SJCRH30 (cell line): Measurements from ENCODE around the gene DPM2. TPM values are rescaled to one million over a fixed set of nuclear protein-coding genes. Genes with fewer than 3 reads are reported as not detected.
A peak's percentile ranks its signal among the peaks of the same experiment; 100 is the strongest.

ENCODE experiments used
- DNase-seq, 2 experiments: peaks; one replicate each; pipeline ENCODE4 v3.0.0-alpha.2; 2015 to 2020
- H3K27ac ChIP-seq: fragments of 250-450 bp; sonication (Bioruptor Pico); 2 replicates; pipeline ENCODE4 v1.5.1; 2020; ENCODE audit warnings: mild to moderate bottlenecking, moderate library complexity
- H3K27me3 ChIP-seq: fragments of 250-450 bp; sonication (Bioruptor Pico); 2 replicates; pipeline ENCODE4 v1.5.1; 2020; ENCODE audit warnings: mild to moderate bottlenecking, moderate library complexity
- H3K36me3 ChIP-seq: fragments of 250-450 bp; sonication (Bioruptor Pico); 2 replicates; pipeline ENCODE4 v1.5.1; 2020; ENCODE audit warnings: mild to moderate bottlenecking, moderate library complexity
- H3K4me1 ChIP-seq: fragments of 250-450 bp; sonication (Bioruptor Pico); 2 replicates; pipeline ENCODE4 v1.5.1; 2020; ENCODE audit warnings: mild to moderate bottlenecking, moderate library complexity
- H3K4me3 ChIP-seq: fragments of 250-450 bp; sonication (Bioruptor Pico); 2 replicates; pipeline ENCODE4 v1.5.1; 2020; ENCODE audit warnings: mild to moderate bottlenecking, moderate library complexity
- H3K9me3 ChIP-seq: fragments of 250-450 bp; sonication (Bioruptor Pico); replicated peaks from 2 replicates; pipeline ENCODE4 v1.5.1; 2020; ENCODE audit warnings: mild to moderate bottlenecking, moderate library complexity
- total RNA-seq: library from RNA; depleted of rRNA; stranded (reverse); fragments of >200 nt; shearing (Covaris generic); gene quantifications from 2 replicates; pipeline ENCODE4 v1.2.3, GENCODE V29; 2014

DPM2 gene
- total RNA-seq, 1 experiment from 2014 or later, result 44.7 TPM

- Histone ChIP-seq H3K4me1 (peaks cover 20% of the 10 kb centered on the region), H3K4me3 (no peak overlapping the region), H3K36me3 (no peaks in the 10 kb centered on the region), H3K27me3 (no peaks in the 10 kb centered on the region), H3K9me3 (no peaks in the 10 kb centered on the region), H3K27ac (no peak overlapping the region; the same call in 1 of the 2 replicates)
- peak in 1 of 2 experiments; percentile 3 for DNase-seq
Measured at GRCh38 chr9:127941062-127941960, 3.7 kb upstream of the DPM2 start.

GRCh38 chr9:127940593-127940992 is 2.9 kb upstream of the DPM2 start:
- DNase-seq, result no peak
- Histone ChIP-seq H3K36me3 (no peaks in the 10 kb centered on the region), H3K4me1 (peaks cover 20% of the 10 kb centered on the region)

GRCh38 chr9:127938298-127938690 is 640 bp upstream of the DPM2 start:
- no peak for DNase-seq
- Histone ChIP-seq H3K27me3 (no peaks in the 10 kb centered on the region), H3K4me3 (no peak overlapping the region), H3K27ac (no peak overlapping the region), H3K36me3 (no peaks in the 10 kb centered on the region), H3K4me1 (peaks cover 17% of the 10 kb centered on the region), H3K9me3 (no peaks in the 10 kb centered on the region)

More at GRCh38 chr9:127940593-127940992, 2.9 kb upstream of the DPM2 start:
- no peaks in the 10 kb centered on the region for H3K27me3 ChIP-seq
- H3K27ac ChIP-seq, result no peak overlapping the region
- no peak overlapping the region for H3K4me3 ChIP-seq
- no peaks in the 10 kb centered on the region for H3K9me3 ChIP-seq

DNA sequence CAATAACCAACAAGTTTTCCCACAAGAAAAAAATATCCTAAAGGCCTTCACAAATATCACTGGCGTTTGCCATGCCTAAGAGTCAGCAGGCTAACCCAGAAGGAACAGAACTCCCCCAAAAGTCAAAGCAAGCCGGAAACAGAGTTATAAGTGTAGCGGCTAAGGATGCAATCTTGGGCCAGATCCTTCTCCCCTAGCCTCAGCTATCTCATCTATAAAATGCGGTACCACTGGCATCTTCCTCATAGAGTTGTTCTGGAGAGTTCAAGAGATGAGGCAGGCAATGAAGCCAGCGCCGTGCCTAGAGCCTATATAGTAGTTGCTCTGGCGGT is 632 bp downstream of the DPM2 start:
- Histone ChIP-seq H3K4me1 (peaks cover 11% of the 10 kb centered on the region), H3K9me3 (no peaks in the 10 kb centered on the region), H3K27ac (peak overlapping the region; percentile 52), H3K36me3 (no peaks in the 10 kb centered on the region), H3K27me3 (no peaks in the 10 kb centered on the region), H3K4me3 (peak overlapping the region; percentile 75)
- no peak for DNase-seq

- no peak for DNase-seq
- Histone ChIP-seq H3K27ac (no peak overlapping the region), H3K4me3 (peak overlapping the region; percentile 75), H3K27me3 (no peaks in the 10 kb centered on the region), H3K9me3 (no peaks in the 10 kb centered on the region), H3K36me3 (no peaks in the 10 kb centered on the region), H3K4me1 (peaks cover 10% of the 10 kb centered on the region)
Measured at GRCh38 chr9:127936347-127936852, 1.3 kb downstream of the DPM2 start.

DNA sequence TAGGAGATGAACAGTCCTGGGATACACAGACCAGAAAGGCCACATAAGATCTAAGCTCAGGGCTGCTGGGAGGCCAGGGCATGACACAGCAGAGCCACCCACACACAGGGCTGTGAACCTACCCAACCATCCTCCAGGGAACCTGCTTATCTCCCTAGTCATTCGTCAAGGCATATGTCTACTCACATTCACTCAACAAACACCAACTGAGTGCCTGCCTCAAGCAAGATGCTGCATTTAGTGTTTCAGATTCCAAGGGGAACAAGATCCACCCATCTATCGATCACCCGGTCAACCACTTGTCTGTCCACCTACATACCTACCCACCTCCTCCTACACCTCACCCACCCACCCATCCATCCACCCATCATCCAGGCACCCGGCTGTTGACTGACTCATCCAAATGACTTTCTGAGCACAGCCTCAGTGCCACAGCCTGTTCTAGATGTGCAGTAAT is 1.9 kb downstream of the DPM2 start:
- Histone ChIP-seq H3K4me1 (peaks cover 15% of the 10 kb centered on the region), H3K9me3 (no peaks in the 10 kb centered on the region), H3K36me3 (no peaks in the 10 kb centered on the region), H3K4me3 (no peak overlapping the region), H3K27ac (no peak overlapping the region), H3K27me3 (no peaks in the 10 kb centered on the region)
- no peak for DNase-seq

- Histone ChIP-seq H3K4me1 (peaks cover 18% of the 10 kb centered on the region), H3K27ac (no peak overlapping the region), H3K27me3 (no peaks in the 10 kb centered on the region), H3K36me3 (no peaks in the 10 kb centered on the region), H3K4me3 (no peak overlapping the region), H3K9me3 (no peaks in the 10 kb centered on the region)
- DNase-seq, result peak in 1 of 2 experiments; percentile 4
Measured at GRCh38 chr9:127934986-127935385, 2.7 kb downstream of the DPM2 start.

DNA sequence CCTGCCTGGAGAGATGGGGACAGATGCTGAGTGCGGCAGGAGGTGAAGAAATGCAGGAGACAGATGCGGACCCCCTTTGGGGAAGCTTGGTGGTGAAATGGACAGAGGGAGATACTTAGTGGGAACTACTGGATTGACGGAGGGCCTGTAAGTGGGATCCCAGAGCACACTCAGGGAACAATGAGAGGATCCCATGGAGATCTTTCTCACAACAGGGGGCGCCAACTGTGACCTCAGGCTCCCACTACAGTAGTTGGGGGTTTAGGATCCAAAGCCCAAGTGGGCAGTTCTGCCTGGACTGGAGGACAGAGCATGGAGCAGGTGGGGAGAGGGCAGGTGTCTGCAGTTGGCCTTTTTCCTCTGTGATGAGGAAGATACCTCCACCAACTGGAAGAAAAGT is 3.4 kb downstream of the DPM2 start:
- peaks cover 20% of the 10 kb centered on the region for H3K4me1 ChIP-seq
- no peaks in the 10 kb centered on the region for H3K36me3 ChIP-seq
- H3K27me3 ChIP-seq, result no peaks in the 10 kb centered on the region
- H3K27ac ChIP-seq, result no peak overlapping the region
- no peak overlapping the region for H3K4me3 ChIP-seq
- no peaks in the 10 kb centered on the region for H3K9me3 ChIP-seq
- no peak for DNase-seq

DNA sequence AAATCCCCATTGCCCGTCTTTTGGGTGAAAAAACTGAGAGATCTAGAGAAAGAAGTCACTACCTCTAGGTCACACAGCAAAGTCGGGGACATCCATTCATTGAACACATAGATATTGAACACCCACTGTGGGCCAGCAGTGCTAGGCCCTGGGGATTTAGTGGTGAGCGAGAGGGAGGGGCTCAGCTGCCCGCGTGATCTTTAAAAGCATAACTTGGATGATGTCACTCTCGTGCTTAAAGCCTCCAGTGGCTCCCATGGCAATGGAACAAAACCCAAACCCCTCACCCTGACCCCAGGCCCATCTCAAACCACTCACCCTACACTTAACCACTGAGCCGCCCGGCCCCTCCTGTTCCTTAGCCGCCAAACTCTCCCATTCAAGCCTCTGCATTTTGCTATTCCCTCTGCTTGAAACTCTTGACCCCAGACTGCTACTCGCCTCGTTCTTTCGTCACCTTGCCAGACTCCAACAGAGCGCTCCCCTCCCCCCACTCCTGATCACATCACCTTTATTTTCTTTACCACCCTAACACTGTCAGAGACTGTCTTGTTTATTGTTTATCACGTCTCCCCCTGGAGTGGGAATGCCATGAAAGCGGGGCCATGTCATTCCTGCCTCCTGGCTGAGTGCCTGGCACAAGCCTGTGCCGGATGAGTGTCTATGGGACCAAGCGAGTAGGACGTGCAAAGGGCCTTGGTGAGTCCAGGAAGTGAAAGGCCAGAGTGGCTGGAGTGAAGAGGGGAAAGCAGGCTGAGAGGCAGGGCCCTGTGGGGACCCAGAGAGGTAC is 6.4 kb downstream of the DPM2 start:
- Histone ChIP-seq H3K27me3 (peaks cover 15% of the 10 kb centered on the region; the same call in 1 of the 2 replicates), H3K9me3 (no peaks in the 10 kb centered on the region), H3K27ac (peak overlapping the region; percentile 39), H3K36me3 (no peaks in the 10 kb centered on the region), H3K4me1 (peaks cover 14% of the 10 kb centered on the region; the same call in 1 of the 2 replicates), H3K4me3 (peak overlapping the region; percentile 65)
- DNase-seq, result peak; percentile 70 to 78

DNA sequence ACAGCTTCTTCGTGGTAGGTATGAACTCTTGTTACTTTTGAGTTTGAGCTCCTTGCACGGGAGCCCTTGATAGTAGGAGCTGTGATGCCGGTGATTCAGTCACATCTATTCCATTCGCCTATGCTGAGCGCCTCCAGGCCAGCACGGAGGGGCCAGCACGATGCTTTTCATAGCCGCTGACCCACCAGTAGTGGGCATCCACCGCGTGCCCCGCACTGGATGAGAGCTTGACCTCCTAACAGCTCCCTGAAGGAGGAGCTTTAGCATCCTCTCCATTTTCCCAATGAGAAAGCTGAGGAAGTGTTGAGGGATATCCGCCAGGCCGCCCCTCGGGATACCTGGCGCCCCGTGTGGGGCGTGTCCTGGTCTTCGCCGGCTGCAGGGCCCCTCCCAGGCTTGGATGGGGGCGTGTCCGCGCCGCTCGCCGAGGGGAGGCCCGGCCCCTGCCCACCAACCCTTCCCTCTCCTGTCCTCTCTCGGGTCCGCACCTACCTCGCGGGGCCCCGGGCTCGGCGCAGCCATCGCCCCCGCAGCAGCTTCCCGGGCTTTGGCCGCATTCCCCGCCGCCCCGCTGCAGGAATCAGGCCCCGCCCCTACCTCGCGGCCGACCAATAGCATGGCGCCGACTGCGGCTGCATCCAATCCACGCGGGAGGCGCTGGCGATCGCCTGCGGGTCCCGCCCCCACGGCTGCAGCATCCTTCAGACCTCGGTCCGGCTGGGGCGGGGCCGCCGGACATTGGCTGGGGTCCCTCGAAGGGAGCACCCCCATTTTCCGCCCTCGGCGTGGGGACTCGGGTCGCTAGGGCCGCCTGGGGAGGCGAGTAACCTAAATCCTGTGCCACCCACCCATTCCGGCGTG is 7.2 kb downstream of the DPM2 start, which contains the start of gene PIP5KL1:
PIP5KL1 (minus strand) TSS at position 547 of the 861 bp plus-strand sequence; CDS start at position 522, 25 bp downstream.
- peaks cover 14% of the 10 kb centered on the region; the same call in 1 of the 2 replicates for H3K4me1 ChIP-seq
- peak within 1 kb of the TSS; percentile 65 for H3K4me3 ChIP-seq
- H3K27ac ChIP-seq, result peak within 1 kb of the TSS; percentile 39
- peaks cover 22% of the 10 kb centered on the region for H3K27me3 ChIP-seq
- peak; percentile 92 to 93 for DNase-seq
- no peaks in the 10 kb centered on the region for H3K9me3 ChIP-seq
- no peaks in the 10 kb centered on the region for H3K36me3 ChIP-seq

- Histone ChIP-seq H3K36me3 (no peaks in the 10 kb centered on the region), H3K9me3 (no peaks in the 10 kb centered on the region), H3K4me1 (peaks cover 14% of the 10 kb centered on the region; the same call in 1 of the 2 replicates), H3K27me3 (peaks cover 31% of the 10 kb centered on the region), H3K4me3 (no peak overlapping the region), H3K27ac (no peak overlapping the region)
- DNase-seq, result no peak
Measured at GRCh38 chr9:127929625-127929979, 8.1 kb downstream of the DPM2 start.

- H3K27me3 ChIP-seq, result peaks cover 31% of the 10 kb centered on the region
- H3K9me3 ChIP-seq, result no peaks in the 10 kb centered on the region
- no peak overlapping the region for H3K4me3 ChIP-seq
- H3K36me3 ChIP-seq, result no peaks in the 10 kb centered on the region
- peak in 1 of 2 experiments; percentile 30 for DNase-seq
- H3K27ac ChIP-seq, result no peak overlapping the region
- peaks cover 14% of the 10 kb centered on the region; the same call in 1 of the 2 replicates for H3K4me1 ChIP-seq
Measured at GRCh38 chr9:127928676-127929624, 8.7 kb downstream of the DPM2 start.

DNA sequence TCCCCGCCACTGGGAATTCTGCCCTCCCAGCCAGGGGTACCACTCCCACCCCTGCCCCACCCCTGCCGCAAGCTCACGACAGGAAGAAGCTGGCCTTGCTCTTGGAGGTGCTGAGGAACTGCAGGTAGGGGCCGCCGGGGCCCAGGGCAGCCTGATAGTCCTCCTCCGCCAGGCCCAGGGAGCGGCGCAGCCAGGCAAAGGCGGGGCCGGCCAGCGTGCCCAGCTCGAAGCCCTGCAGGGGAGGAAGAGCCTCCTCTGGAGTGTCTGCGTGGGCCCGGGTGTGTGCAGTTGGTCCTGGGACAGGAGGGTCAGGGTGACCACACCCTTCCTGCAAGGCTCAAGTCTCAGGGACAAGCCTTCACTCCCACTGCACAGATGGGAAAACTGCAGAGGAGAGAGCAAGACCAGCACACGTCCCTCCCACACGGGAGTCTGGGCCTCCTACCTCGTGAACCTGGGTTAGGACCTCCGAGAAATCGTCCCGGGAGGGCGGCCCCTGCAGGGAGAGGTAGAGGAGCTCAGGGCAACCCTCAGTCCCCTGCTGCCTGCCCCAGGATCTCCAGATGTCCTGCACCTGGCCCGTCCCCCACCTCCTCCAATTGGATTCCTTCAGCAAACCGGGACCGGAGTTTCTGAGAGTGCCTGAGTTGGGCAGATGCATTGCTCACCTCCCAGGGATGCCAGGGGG is 9.5 kb downstream of the DPM2 start:
- H3K36me3 ChIP-seq, result no peaks in the 10 kb centered on the region
- no peak for DNase-seq
- no peaks in the 10 kb centered on the region for H3K9me3 ChIP-seq
- H3K27ac ChIP-seq, result no peak overlapping the region
- H3K4me1 ChIP-seq, result peaks cover 14% of the 10 kb centered on the region; the same call in 1 of the 2 replicates
- H3K27me3 ChIP-seq, result peaks cover 31% of the 10 kb centered on the region
- H3K4me3 ChIP-seq, result no peak overlapping the region
